ENCODE data around the gene SFTA2. TPM values are rescaled to one million over a fixed set of nuclear protein-coding genes. Genes with fewer than 3 reads are reported as not detected.
"Not testable (repeated sequence)": the region's sequence is repeated elsewhere in the genome, so short reads cannot be mapped to it uniquely, and the experiment has no call there.

The SFTA2 gene
- total and polyA plus RNA-seq, 12 donors: not detected

DNA sequence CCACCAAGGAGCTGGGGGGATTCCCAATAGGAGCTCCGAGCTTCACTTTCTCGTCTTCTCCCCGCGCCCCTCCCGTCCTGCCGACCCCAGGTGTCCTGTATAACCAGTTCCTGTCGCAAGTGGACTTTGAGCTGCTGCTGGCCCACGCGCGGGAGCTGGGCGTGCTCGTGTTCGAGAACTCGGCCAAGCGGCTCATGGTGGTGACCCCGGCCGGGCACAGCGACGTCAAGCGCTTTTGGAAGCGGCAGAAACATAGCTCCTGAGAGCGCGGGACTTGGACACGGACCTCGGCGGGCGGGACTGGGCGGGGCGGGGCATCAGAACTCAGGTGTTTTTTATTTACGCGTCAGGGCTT lies 18.3 kb downstream of the SFTA2 start:
- DNase-seq: no peak
- Histone ChIP-seq H3K9me3 (no peaks in the 10 kb centered on the region), H3K27ac (peak overlapping the region; percentile 33 to 98 (median 93)), H3K4me1 (peaks cover 5 to 36% (median 29%) of the 10 kb centered on the region in 9 donors), H3K36me3 (peaks cover 0 to 66% (median 32%) of the 10 kb centered on the region in 9 donors), H3K27me3 (no peaks in the 10 kb centered on the region), H3K4me3 (peak overlapping the region; percentile 40 to 86 (median 62))
- 4 to 5% methylated on average over 31 of the region's 31 CpGs for WGBS, 2 donors
- TF ChIP-seq, protein P1, sequence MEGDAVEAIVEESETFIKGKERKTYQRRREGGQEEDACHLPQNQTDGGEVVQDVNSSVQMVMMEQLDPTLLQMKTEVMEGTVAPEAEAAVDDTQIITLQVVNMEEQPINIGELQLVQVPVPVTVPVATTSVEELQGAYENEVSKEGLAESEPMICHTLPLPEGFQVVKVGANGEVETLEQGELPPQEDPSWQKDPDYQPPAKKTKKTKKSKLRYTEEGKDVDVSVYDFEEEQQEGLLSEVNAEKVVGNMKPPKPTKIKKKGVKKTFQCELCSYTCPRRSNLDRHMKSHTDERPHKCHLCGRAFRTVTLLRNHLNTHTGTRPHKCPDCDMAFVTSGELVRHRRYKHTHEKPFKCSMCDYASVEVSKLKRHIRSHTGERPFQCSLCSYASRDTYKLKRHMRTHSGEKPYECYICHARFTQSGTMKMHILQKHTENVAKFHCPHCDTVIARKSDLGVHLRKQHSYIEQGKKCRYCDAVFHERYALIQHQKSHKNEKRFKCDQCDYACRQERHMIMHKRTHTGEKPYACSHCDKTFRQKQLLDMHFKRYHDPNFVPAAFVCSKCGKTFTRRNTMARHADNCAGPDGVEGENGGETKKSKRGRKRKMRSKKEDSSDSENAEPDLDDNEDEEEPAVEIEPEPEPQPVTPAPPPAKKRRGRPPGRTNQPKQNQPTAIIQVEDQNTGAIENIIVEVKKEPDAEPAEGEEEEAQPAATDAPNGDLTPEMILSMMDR (IDR thresholded peaks at IDR 0.05): no peak
- intact Hi-C loops (cut with DNase I): loop anchor here in 6 of 10 donors (1.0 to 10.0 kb wide), 6 partner anchors 129 to 159 kb away; no protein-coding TSS in a partner anchor
- peak; percentile 25 to 66 (median 50) for ATAC-seq

DNA sequence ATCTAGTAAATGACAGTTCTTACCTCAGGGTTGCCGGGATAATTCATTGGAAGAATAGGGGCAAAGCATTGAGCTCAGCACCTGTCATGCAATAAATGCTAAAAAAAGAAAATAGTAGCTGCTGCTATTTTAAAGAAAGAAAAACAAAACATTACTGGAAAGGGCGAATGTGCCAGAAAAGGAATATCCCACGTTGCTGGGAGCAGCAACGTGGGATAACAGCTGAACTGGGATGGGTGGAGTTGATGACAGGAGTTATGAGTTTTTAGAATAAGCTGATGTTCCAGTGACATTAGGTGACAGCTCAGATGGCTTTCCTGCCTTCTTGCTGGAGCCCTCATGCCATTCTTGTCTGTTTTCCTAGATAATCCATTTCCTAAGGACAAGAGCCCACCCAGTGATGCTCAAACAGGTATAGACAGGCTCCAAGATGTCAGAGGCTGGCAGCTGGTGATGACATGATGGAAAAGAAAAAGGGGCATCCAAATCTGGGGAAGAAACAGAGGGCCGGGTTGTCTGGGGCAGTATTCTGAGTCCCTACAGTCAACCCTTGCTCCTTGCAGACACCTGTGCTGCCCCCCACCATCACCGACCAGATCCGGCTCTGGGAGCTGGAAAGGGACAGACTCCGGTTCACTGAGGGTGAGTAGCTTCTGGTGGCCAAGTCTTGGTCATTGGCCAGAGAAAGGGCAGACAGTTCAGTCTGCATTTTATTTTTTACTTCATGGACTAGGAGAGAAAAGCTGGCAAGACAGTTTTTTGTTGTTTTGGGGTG lies 19.0 kb downstream of the SFTA2 start:
- H3K9me3 ChIP-seq: no peaks in the 10 kb centered on the region
- no peaks in the 10 kb centered on the region for H3K27me3 ChIP-seq
- H3K4me1 ChIP-seq: peaks cover 5 to 40% (median 33%) of the 10 kb centered on the region in 9 donors
- TF ChIP-seq, protein P1 (IDR thresholded peaks at IDR 0.05): no peak
- H3K4me3 ChIP-seq: peak overlapping the region in 5 of 10 donors; percentile 57 to 86 (median 71)
- ATAC-seq: no peak
- DNase-seq: no peak
- peaks cover 0 to 58% (median 25%) of the 10 kb centered on the region in 9 donors for H3K36me3 ChIP-seq
- peak overlapping the region in 8 of 10 donors; percentile 92 to 98 (median 94) for H3K27ac ChIP-seq
- WGBS, 2 donors: 86 to 90% methylated on average over 8 of the region's 8 CpGs
- intact Hi-C loops (cut with DNase I): loop anchor here in 3 of 10 donors (5.0 to 10.0 kb wide), 2 partner anchors 132 to 159 kb away; no protein-coding TSS in a partner anchor

DNA sequence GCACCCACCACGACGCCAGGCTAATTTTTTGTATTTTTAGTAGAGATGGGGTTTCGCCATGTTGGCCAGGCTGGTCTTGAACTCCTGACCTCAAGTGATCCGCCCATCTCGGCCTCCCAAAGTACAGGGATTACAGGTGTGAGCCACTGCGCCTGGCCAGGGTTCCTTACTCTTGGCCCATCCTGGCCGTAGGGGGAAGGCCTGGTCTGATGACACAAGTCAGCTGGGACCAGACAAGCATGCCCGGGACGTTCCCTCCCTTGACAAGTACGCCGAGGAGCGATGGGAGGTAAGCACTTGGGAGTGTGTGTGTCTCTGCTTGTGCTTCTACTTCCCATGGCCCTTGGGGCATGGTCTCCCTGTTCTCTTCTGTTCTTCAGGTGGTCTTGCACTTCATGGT lies 21.5 kb downstream of the SFTA2 start:
- H3K4me3 ChIP-seq, ATAC-seq, H3K9me3 ChIP-seq, H3K27ac ChIP-seq, DNase-seq, H3K27me3 ChIP-seq: not testable (repeated sequence)
- Histone ChIP-seq H3K4me1 (peaks cover 5 to 38% (median 30%) of the 10 kb centered on the region in 9 donors), H3K36me3 (peaks cover 0 to 40% (median 25%) of the 10 kb centered on the region in 9 donors)
- intact Hi-C loops (cut with DNase I): loop anchor here in 3 of 10 donors (5.0 to 10.0 kb wide), 2 partner anchors 134 to 162 kb away; no protein-coding TSS in a partner anchor
- WGBS, 2 donors: 94 to 95% methylated on average over 12 of the region's 12 CpGs

DNA sequence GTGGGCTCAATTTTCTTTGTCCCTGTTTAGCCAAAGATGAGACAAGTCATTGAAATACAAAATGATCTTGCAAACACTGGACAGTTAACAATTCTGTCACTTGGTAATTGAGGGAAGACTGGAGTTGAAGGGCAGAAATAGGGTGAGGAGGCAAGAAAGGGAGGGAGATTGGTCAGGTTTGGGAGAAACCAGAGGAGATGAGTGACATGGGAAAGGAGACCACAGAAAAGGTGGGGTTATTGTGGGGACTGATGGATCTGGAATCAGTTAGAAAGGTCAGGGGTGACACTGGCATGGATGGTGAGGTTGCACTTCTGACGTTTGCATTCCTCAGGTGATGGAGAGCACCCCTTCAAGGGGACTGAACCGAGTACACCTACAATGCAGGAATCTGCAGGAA lies 23.3 kb downstream of the SFTA2 start:
- no peak for DNase-seq
- H3K4me3 ChIP-seq: peak overlapping the region; percentile 47 to 94 (median 79)
- no peak for ATAC-seq
- peaks cover 0 to 25% (median 17%) of the 10 kb centered on the region in 9 donors for H3K4me1 ChIP-seq
- no peaks in the 10 kb centered on the region for H3K9me3 ChIP-seq
- TF ChIP-seq, protein P1 (IDR thresholded peaks at IDR 0.05): no peak
- intact Hi-C loops (cut with DNase I): loop anchor here in 1 of 10 donors (1.0 kb wide), 1 partner anchor 23 kb away; no protein-coding TSS in a partner anchor
- peak overlapping the region in 5 of 10 donors; percentile 52 to 77 (median 69) for H3K27ac ChIP-seq
- 26 to 27% methylated on average over 2 of the region's 2 CpGs for WGBS, 2 donors
- H3K27me3 ChIP-seq: no peaks in the 10 kb centered on the region
- H3K36me3 ChIP-seq: peaks cover 0 to 40% (median 25%) of the 10 kb centered on the region in 9 donors

Data from heart right ventricle (tissue), 16 donors.